ENCODE measurements around the gene FAM25G. TPM values are rescaled to one million over a fixed set of nuclear protein-coding genes. Genes with fewer than 3 reads are reported as not detected.
"Not testable (repeated sequence)": the region's sequence is repeated elsewhere in the genome, so short reads cannot be mapped to it uniquely, and the experiment has no call there.

FAM25G gene
- not detected for total RNA-seq (2021; fragmentation: NEBNext Ultra II Directional; extraction: Animal tissue kit (Norgen Biotek cat#: 25700))
- long read RNA-seq, result 0 reads

DNA sequence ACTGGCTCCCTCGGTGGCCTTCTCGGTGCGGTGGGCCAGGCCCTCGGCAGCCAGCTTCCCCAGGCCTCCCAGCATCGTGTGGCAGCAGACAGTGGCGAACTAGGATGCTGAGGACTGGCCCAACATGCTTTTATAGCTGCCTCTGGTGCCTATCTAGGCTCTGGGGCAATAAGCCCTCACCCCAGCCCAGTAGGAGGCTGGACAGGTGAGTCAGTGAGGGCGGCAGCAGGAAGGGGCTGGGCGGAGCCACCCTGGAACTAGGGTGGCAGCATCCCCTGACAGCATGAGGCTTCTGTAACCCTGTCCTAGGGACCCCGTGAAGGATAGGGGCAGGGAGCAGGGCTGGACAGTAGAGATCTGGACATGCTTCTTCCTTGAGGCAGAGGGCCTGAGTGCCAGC is at the start of gene FAM25G:
TSS of gene FAM25G (minus strand) at position 101 of the 400 bp plus-strand sequence. CDS start at position 75, 26 bp downstream.
- not testable (repeated sequence) for DNase-seq; H3K27ac Mint-ChIP-seq; H3K9me3 Mint-ChIP-seq; H3K36me3 Mint-ChIP-seq (ENCODE audit: low read depth); H3K4me1 Mint-ChIP-seq (ENCODE audit: low read depth); H3K4me3 Mint-ChIP-seq; H3K27me3 Mint-ChIP-seq (ENCODE audit: insufficient read depth)

GRCh38 chr10:47536430-47536829 is 44.9 kb upstream of the FAM25G start:
- not testable (repeated sequence) for H3K4me3 Mint-ChIP-seq; H3K27me3 Mint-ChIP-seq (ENCODE audit: insufficient read depth); H3K9me3 Mint-ChIP-seq; H3K36me3 Mint-ChIP-seq (ENCODE audit: low read depth); DNase-seq; H3K27ac Mint-ChIP-seq; H3K4me1 Mint-ChIP-seq (ENCODE audit: low read depth)

DNA sequence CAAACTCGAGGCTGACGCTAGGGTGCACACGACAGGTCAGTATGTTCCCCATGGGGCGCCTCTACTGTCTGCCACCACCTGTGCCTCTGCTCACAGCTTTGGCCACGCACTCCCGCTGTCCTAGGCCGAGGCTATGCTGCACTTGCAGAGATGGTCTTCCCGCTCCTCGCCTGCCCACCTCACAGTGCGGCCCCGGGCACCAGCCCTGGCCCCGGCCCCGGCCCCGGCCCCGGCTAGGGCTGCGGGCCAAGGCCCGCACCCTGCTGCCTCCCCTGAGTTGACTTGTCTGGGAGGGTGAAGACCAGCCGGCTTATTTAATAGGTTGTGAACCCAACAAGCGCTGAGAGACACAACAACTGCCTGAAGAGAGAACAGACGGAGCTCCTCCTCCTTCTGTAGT is 32.0 kb upstream of the FAM25G start, which contains the start of gene AGAP9:
TSS of gene AGAP9 (minus strand) at position 164 of the 400 bp plus-strand sequence. CDS start at position 52, 112 bp downstream.
- H3K4me1 Mint-ChIP-seq (ENCODE audit: low read depth); DNase-seq; H3K27me3 Mint-ChIP-seq (ENCODE audit: insufficient read depth); H3K27ac Mint-ChIP-seq; H3K9me3 Mint-ChIP-seq; H3K4me3 Mint-ChIP-seq; H3K36me3 Mint-ChIP-seq (ENCODE audit: low read depth): not testable (repeated sequence)

DNA sequence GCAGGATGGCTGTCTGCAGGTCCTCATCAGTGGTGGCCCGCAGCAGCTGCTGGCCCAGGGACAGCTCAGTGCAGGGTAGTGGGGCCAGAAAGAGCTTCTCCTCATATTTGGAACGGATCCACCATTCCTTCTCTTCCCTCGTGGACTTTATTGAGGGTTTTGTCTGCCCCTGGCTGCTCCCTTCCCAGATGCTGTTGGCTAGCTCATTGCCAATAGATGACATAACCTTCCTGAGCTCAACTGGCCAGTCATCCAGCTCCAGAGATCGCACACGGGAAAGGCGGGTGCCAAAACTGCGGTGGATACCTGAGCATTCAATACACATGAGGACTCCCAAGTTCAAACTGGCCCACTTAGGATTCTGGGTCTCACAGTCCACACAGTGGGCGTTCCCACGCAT is 10.8 kb upstream of the FAM25G start:
- not testable (repeated sequence) for H3K27me3 Mint-ChIP-seq (ENCODE audit: insufficient read depth); DNase-seq; H3K27ac Mint-ChIP-seq; H3K9me3 Mint-ChIP-seq; H3K4me1 Mint-ChIP-seq (ENCODE audit: low read depth); H3K36me3 Mint-ChIP-seq (ENCODE audit: low read depth); H3K4me3 Mint-ChIP-seq

GRCh38 chr10:47494226-47494625 is 2.7 kb upstream of the FAM25G start:
- not testable (repeated sequence) for H3K4me3 Mint-ChIP-seq; DNase-seq; H3K27ac Mint-ChIP-seq; H3K27me3 Mint-ChIP-seq (ENCODE audit: insufficient read depth); H3K9me3 Mint-ChIP-seq; H3K4me1 Mint-ChIP-seq (ENCODE audit: low read depth); H3K36me3 Mint-ChIP-seq (ENCODE audit: low read depth)

- H3K27ac Mint-ChIP-seq; H3K36me3 Mint-ChIP-seq (ENCODE audit: low read depth); DNase-seq; H3K9me3 Mint-ChIP-seq; H3K4me1 Mint-ChIP-seq (ENCODE audit: low read depth); H3K27me3 Mint-ChIP-seq (ENCODE audit: insufficient read depth); H3K4me3 Mint-ChIP-seq: not testable (repeated sequence)
These were observed 1.9 kb downstream of the FAM25G start for GRCh38 chr10:47489630-47490029.

- not testable (repeated sequence) for H3K9me3 Mint-ChIP-seq; H3K4me3 Mint-ChIP-seq; H3K4me1 Mint-ChIP-seq (ENCODE audit: low read depth); H3K27me3 Mint-ChIP-seq (ENCODE audit: insufficient read depth); H3K36me3 Mint-ChIP-seq (ENCODE audit: low read depth)
- peak overlapping the region; percentile 71 for H3K27ac Mint-ChIP-seq
- peak; percentile 63 for DNase-seq
These were observed 5.6 kb downstream of the FAM25G start for GRCh38 chr10:47485943-47486342.

DNA sequence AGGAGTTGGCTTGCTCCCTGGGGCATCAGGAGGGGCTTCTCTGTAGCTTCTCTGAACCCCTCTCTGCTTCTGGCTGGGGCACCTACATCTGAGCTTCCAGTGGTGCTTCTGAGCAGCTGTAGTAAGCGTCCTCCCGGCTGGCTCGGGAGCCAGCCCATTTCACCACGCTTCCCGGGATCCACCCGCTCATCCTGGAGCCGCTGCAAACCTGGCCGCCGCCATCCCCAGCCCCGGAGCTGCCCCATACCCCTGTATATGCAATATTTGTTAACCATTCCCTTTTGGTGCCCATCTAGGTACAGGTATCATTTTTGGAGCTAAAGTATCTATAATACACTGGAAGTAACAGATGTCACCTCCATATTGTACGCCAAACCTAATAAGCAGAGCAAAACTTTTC is 6.7 kb downstream of the FAM25G start:
- DNase-seq; H3K36me3 Mint-ChIP-seq (ENCODE audit: low read depth); H3K9me3 Mint-ChIP-seq; H3K27me3 Mint-ChIP-seq (ENCODE audit: insufficient read depth); H3K27ac Mint-ChIP-seq; H3K4me3 Mint-ChIP-seq; H3K4me1 Mint-ChIP-seq (ENCODE audit: low read depth): not testable (repeated sequence)

DNA sequence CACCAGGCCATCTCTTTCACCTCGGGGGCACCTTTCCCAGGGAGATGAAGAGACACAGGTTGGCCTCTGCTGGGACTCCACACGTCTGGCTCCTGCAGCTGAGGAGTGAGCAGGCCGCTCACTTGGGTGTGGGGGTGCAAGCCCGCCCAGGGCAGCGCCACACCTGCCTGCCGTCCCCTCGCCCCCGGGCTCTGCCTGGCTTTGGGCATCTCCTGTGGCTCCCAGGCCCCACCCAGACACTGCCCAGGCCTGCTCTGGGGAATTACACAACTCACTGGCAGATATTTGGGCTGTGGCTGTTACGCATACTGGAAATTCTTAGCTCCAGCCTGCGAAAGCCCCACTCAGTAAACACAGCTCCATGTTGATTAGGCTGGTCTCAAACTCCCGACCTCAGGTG is 7.6 kb downstream of the FAM25G start, which contains the start of gene ANXA8:
TSS of gene ANXA8 (minus strand) at position 193 of the 400 bp plus-strand sequence. CDS start at position 11, 182 bp downstream.
- DNase-seq; H3K9me3 Mint-ChIP-seq; H3K36me3 Mint-ChIP-seq (ENCODE audit: low read depth); H3K4me3 Mint-ChIP-seq; H3K27ac Mint-ChIP-seq; H3K27me3 Mint-ChIP-seq (ENCODE audit: insufficient read depth); H3K4me1 Mint-ChIP-seq (ENCODE audit: low read depth): not testable (repeated sequence)

GRCh38 chr10:47482367-47482766 is 9.1 kb downstream of the FAM25G start:
- not testable (repeated sequence) for DNase-seq

DNA sequence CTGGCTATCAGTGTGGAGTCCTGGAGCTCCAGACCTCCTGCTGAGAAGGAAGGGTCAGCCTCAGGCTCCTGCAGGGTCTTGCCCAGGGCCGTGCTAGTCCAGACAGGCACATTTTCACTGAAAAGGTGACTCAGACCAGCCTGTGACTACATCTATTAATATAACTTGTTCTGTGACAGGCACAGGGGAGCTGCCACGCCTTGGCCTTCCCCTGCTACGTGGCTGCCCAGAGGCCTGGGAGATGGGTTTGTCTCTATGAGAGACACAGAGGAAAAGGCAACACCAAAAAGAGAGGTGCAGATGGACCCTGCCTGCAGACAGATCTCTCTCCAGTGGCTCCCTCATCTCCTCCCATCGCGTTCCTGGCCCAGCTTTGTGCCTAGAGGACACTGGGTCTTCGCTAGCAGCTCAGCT is 9.7 kb downstream of the FAM25G start:
- not testable (repeated sequence) for H3K9me3 Mint-ChIP-seq; H3K4me1 Mint-ChIP-seq (ENCODE audit: low read depth); H3K27me3 Mint-ChIP-seq (ENCODE audit: insufficient read depth); H3K36me3 Mint-ChIP-seq (ENCODE audit: low read depth); H3K4me3 Mint-ChIP-seq
- DNase-seq, result peak; percentile 37
- H3K27ac Mint-ChIP-seq, result peak overlapping the region; percentile 70

More at GRCh38 chr10:47482367-47482766, 9.1 kb downstream of the FAM25G start:
- H3K27me3 Mint-ChIP-seq (ENCODE audit: insufficient read depth); H3K4me1 Mint-ChIP-seq (ENCODE audit: low read depth); H3K4me3 Mint-ChIP-seq; H3K36me3 Mint-ChIP-seq (ENCODE audit: low read depth); H3K9me3 Mint-ChIP-seq; H3K27ac Mint-ChIP-seq: not testable (repeated sequence)

- H3K27ac Mint-ChIP-seq, result not testable (repeated sequence)
- peak; percentile 77 for DNase-seq
These were observed 10.2 kb downstream of the FAM25G start for GRCh38 chr10:47481182-47481766.

DNA sequence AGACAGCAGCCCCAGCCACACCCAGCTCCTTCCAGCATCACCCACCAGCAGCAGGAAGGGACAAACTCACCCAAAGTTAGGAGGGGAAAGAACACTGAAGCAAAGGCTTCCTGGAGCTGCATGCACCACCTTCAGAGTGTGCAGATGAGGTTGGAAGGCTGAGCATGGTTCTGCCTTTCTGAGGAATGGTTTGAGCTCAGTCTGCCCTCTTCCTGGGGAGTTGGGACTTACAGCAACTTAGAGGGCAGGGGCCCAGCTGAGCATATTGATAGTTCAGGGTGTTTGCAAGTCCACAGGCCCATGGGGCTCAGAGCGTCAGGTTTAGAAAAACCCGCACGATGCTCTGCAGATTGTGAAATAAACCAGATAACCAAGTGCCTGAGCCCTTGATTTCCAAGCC is 11.4 kb downstream of the FAM25G start:
- H3K27ac Mint-ChIP-seq; DNase-seq; H3K4me1 Mint-ChIP-seq (ENCODE audit: low read depth); H3K9me3 Mint-ChIP-seq; H3K36me3 Mint-ChIP-seq (ENCODE audit: low read depth); H3K4me3 Mint-ChIP-seq; H3K27me3 Mint-ChIP-seq (ENCODE audit: insufficient read depth): not testable (repeated sequence)

More at GRCh38 chr10:47481182-47481766, 10.2 kb downstream of the FAM25G start:
- not testable (repeated sequence) for H3K27me3 Mint-ChIP-seq (ENCODE audit: insufficient read depth); H3K4me1 Mint-ChIP-seq (ENCODE audit: low read depth); H3K9me3 Mint-ChIP-seq; H3K36me3 Mint-ChIP-seq (ENCODE audit: low read depth); H3K4me3 Mint-ChIP-seq

- not testable (repeated sequence) for DNase-seq; H3K4me1 Mint-ChIP-seq (ENCODE audit: low read depth); H3K36me3 Mint-ChIP-seq (ENCODE audit: low read depth); H3K27ac Mint-ChIP-seq; H3K4me3 Mint-ChIP-seq; H3K27me3 Mint-ChIP-seq (ENCODE audit: insufficient read depth); H3K9me3 Mint-ChIP-seq
These were observed 13.4 kb downstream of the FAM25G start for GRCh38 chr10:47478114-47478513.
